Motor neuron (in vitro differentiated cells): ENCODE data around the gene SV2B. TPM values are rescaled to one million over a fixed set of nuclear protein-coding genes. Genes with fewer than 3 reads are reported as not detected.

Experiments
- ATAC-seq, 8 experiments: fragments of 200-7000 bp; cut with Tn5 transposase; replicated peaks in 6 of 8; 2 replicates each; pipeline ENCODE4 v1.8.0; 2021; ENCODE audit warnings: mild to moderate bottlenecking in 8 of 8, moderate library complexity in 8 of 8
- H3K27ac ChIP-seq, 2 donors: fragments of 250-450 bp; sonication (Bioruptor Pico); 2 replicates each; pipeline ENCODE4 v1.9.0; 2021; ENCODE audit warnings: antibody characterized with exemption in 2 of 2, mild to moderate bottlenecking in 2 of 2, moderate library complexity in 1 of 2
- H3K4me1 ChIP-seq, 2 donors: fragments of 250-450 bp; sonication (Bioruptor Pico); replicated peaks in 1 of 2; 2 replicates each; pipeline ENCODE4 v1.6.1; 2021; ENCODE audit warnings: antibody characterized with exemption in 2 of 2, mild to moderate bottlenecking in 2 of 2, moderate library complexity in 1 of 2
- H3K4me3 ChIP-seq, 5 donors: fragments of 250-450 bp; sonication (Bioruptor Pico); 2 replicates each; pipeline ENCODE4 v1.9.0; 2021; ENCODE audit warnings: antibody characterized with exemption in 5 of 5, mild to moderate bottlenecking in 5 of 5, moderate library complexity in 4 of 5
- WGBS, 10 experiments: fragments of 450-650 bp; shearing (Covaris generic); methylation state at CpG; one replicate each; pipeline ENCODE4 v1.0.0; 2022; 5-methylcytosine and 5-hydroxymethylcytosine counted together
- in situ Hi-C, 9 experiments: fragments of 400-800 bp; cut with MboI; loops; one replicate each; pipeline ENCODE4 v1.15.0; 2021; ENCODE audit warnings: low sequenced_read_pairs in 9 of 9, low pct_unique_long_range_greater_than_20kb in 2 of 9; ENCODE audit not compliant: unreplicated experiment in 9 of 9
- total RNA-seq, 8 experiments: library from RNA; unstranded; fragments of 300-600 nt; gene quantifications; 2 replicates each; pipeline versions ENCODE4 v1.2.3 to v1.2.4, GENCODE V29; 2022

Gene SV2B
- total RNA-seq, 8 experiments from 2014 or later: 0.63 to 117 (median 6.6) TPM

GRCh38 chr15:91128016-91128415 lies 28.0 kb downstream of the SV2B start:
- H3K27ac ChIP-seq: no peak overlapping the region
- peak in 3 of 8 experiments; percentile 33 to 63 (median 38) for ATAC-seq
- WGBS, 10 experiments: 0 to 100% (median 76%) methylated on average over 1 to 3 of the region's 4 CpGs; no CpG with 5 or more reads in 2 of the 10 experiments
- H3K4me3 ChIP-seq: no peak overlapping the region
- in situ Hi-C loops: no loop called here
- peaks cover 6 to 10% of the 10 kb centered on the region in 2 donors for H3K4me1 ChIP-seq

- 0 to 100% (median 85%) methylated on average over 1 to 5 of the region's 6 CpGs; no CpG with 5 or more reads in 2 of the 10 experiments for WGBS, 10 experiments
- Histone ChIP-seq H3K4me3 (no peak overlapping the region), H3K27ac (no peak overlapping the region), H3K4me1 (peaks cover 10 to 12% of the 10 kb centered on the region in 2 donors)
- no peak for ATAC-seq
- in situ Hi-C loops: no loop called here
Observed at GRCh38 chr15:91129436-91129835, 29.4 kb downstream of the SV2B start.

- no peak overlapping the region for H3K4me3 ChIP-seq
- peaks cover 10 to 11% of the 10 kb centered on the region in 2 donors for H3K4me1 ChIP-seq
- no peak for ATAC-seq
- in situ Hi-C loops: no loop called here
- 44 to 100% (median 74%) methylated on average over 2 to 7 of the region's 7 CpGs; no CpG with 5 or more reads in 1 of the 10 experiments for WGBS, 10 experiments
- H3K27ac ChIP-seq: no peak overlapping the region
Observed at GRCh38 chr15:91132079-91132478, 32.0 kb downstream of the SV2B start.

GRCh38 chr15:91133511-91133910 lies 33.5 kb downstream of the SV2B start:
- H3K27ac ChIP-seq: no peak overlapping the region
- peaks cover 0 to 5% of the 10 kb centered on the region in 2 donors for H3K4me1 ChIP-seq
- no peak overlapping the region for H3K4me3 ChIP-seq
- ATAC-seq: no peak
- in situ Hi-C loops: no loop called here
- 59 to 91% (median 76%) methylated on average over 3 to 6 of the region's 8 CpGs; no CpG with 5 or more reads in 4 of the 10 experiments for WGBS, 10 experiments

GRCh38 chr15:91135201-91136130 lies 35.4 kb downstream of the SV2B start:
- WGBS, 10 experiments: 39 to 96% (median 80%) methylated on average over 4 to 10 of the region's 10 CpGs; no CpG with 5 or more reads in 1 of the 10 experiments
- no peak overlapping the region for H3K27ac ChIP-seq
- H3K4me3 ChIP-seq: no peak overlapping the region
- in situ Hi-C loops: no loop called here
- ATAC-seq: peak in 1 of 8 experiments; percentile 57
- peaks cover 0 to 5% of the 10 kb centered on the region in 2 donors for H3K4me1 ChIP-seq

GRCh38 chr15:91136386-91136923 lies 36.4 kb downstream of the SV2B start:
- Histone ChIP-seq H3K4me3 (no peak overlapping the region), H3K4me1 (peaks cover 0 to 5% of the 10 kb centered on the region in 2 donors), H3K27ac (no peak overlapping the region)
- 8 to 90% (median 63%) methylated on average over 1 to 5 of the region's 9 CpGs; no CpG with 5 or more reads in 2 of the 10 experiments for WGBS, 10 experiments
- in situ Hi-C loops: no loop called here
- no peak for ATAC-seq

- in situ Hi-C loops: no loop called here
- H3K4me1 ChIP-seq: no peaks in the 10 kb centered on the region
- no peak overlapping the region for H3K4me3 ChIP-seq
- peak in 2 of 8 experiments; percentile 14 to 30 for ATAC-seq
- H3K27ac ChIP-seq: no peak overlapping the region
- WGBS, 10 experiments: 0 to 100% (median 79%) methylated on average over 1 of the region's 1 CpG; no CpG with 5 or more reads in 4 of the 10 experiments
Observed at GRCh38 chr15:91140601-91141000, 40.5 kb downstream of the SV2B start.

- no peak overlapping the region for H3K27ac ChIP-seq
- in situ Hi-C loops: no loop called here
- 0 to 100% (median 86%) methylated on average over 1 to 4 of the region's 4 CpGs; no CpG with 5 or more reads in 2 of the 10 experiments for whole genome bisulfite sequencing, 10 experiments
- no peaks in the 10 kb centered on the region for H3K4me1 ChIP-seq
- H3K4me3 ChIP-seq: no peak overlapping the region
- ATAC-seq: peak in 1 of 8 experiments; percentile 13
Observed at GRCh38 chr15:91141097-91141496, 41.0 kb downstream of the SV2B start.

- in situ Hi-C loops: no loop called here
- 33 to 93% (median 60%) methylated on average over 1 of the region's 1 CpG; no CpG with 5 or more reads in 7 of the 10 experiments for WGBS, 10 experiments
- no peak overlapping the region for H3K4me3 ChIP-seq
- no peak overlapping the region for H3K27ac ChIP-seq
- H3K4me1 ChIP-seq: no peaks in the 10 kb centered on the region
- ATAC-seq: peak in 4 of 8 experiments; percentile 23 to 59 (median 38)
Observed at GRCh38 chr15:91142106-91142744, 42.2 kb downstream of the SV2B start.

GRCh38 chr15:91142946-91143345 lies 42.9 kb downstream of the SV2B start:
- Histone ChIP-seq H3K4me3 (no peak overlapping the region), H3K4me1 (no peaks in the 10 kb centered on the region), H3K27ac (no peak overlapping the region)
- ATAC-seq: peak in 2 of 8 experiments; percentile 30 to 71
- in situ Hi-C loops: no loop called here
- 0 to 80% (median 60%) methylated on average over 1 to 6 of the region's 7 CpGs; no CpG with 5 or more reads in 1 of the 10 experiments for WGBS, 10 experiments

GRCh38 chr15:91146728-91147127 lies 46.7 kb downstream of the SV2B start:
- 0 to 82% (median 31%) methylated on average over 1 of the region's 1 CpG; no CpG with 5 or more reads in 6 of the 10 experiments for WGBS, 10 experiments

GRCh38 chr15:91148243-91148642 lies 48.2 kb downstream of the SV2B start:
- H3K4me1 ChIP-seq: peaks cover 6 to 10% of the 10 kb centered on the region in 2 donors
- no peak overlapping the region for H3K27ac ChIP-seq
- in situ Hi-C loops: no loop called here
- H3K4me3 ChIP-seq: no peak overlapping the region
- ATAC-seq: no peak
- WGBS, 10 experiments: 0 to 100% (median 68%) methylated on average over 2 to 4 of the region's 4 CpGs; no CpG with 5 or more reads in 4 of the 10 experiments

More at GRCh38 chr15:91146728-91147127, 46.7 kb downstream of the SV2B start:
- H3K4me1 ChIP-seq: peaks cover 6% of the 10 kb centered on the region in 2 donors
- no peak overlapping the region for H3K4me3 ChIP-seq
- no peak overlapping the region for H3K27ac ChIP-seq
- ATAC-seq: no peak
- in situ Hi-C loops: no loop called here
